Stimulated activated CD8-positive, alpha-beta memory T cell treated with anti-CD3 and anti-CD28 coated beads, Interleukin-12 subunit alpha, Interleukin-12 subunit beta, amount 100 ng/mL, for 1 hour (primary cell): ENCODE measurements around the gene ABR.
"Not testable (repeated sequence)": the region's sequence is repeated elsewhere in the genome, so short reads cannot be mapped to it uniquely, and the experiment has no call there.

ENCODE experiments used
- DNase-seq: peaks from one replicate; pipeline ENCODE4 v3.0.0-alpha.2; 2020; ENCODE audit warnings: low read depth

ABR gene

GRCh38 chr17:981292-981658, 198.5 kb downstream of the ABR start:
- DNase-seq, result no peak

GRCh38 chr17:980406-981291, 199.1 kb downstream of the ABR start:
- peak; percentile 59 for DNase-seq

DNA sequence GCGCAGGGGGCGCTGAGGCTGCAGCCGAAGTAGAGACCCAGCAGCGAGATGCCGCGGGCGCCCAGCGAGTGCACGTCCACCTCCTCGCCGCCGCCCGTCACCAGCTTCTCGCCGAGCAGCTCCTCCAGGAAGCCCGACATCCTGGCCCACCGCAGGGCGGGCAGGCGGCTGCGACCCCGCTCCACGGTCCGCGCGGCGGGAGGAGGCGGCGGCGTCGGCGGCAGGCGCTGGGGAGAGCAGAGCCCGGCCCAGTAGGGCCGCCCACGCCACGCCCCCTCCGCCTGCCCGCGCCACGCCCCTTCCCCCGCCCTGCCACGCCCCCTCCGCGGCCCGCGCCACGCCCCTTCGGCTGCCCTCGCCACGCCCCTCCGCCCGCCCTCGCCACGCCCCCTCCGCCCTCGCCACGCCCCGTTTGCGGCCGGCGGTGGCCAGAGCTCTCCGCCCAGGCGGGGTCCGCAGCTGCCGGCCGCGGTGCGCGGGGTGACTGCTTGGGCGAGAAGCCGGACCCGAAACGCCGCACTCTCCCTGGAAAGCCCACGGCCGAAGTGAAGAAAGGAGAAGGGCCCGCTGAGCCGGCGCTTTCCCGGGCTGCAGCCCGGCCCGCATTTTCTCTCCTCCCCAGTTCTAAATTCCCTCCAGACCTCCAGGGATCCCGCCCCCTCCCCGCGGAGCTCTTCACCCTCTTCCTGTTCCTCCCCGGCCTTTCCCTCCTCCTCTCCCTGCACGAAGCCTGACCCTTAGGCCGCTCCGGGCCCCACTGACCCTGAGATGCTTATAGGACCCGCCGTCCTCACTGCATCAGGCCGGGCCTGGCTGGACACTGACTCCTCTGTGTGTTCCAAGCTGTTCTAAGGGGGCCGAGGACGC, 200.0 kb downstream of the ABR start, which contains the start of gene NXN:
Gene NXN, minus strand, starts transcription at position 238 of the 867 bp plus-strand sequence.
- DNase-seq, result peak; percentile 83

DNA sequence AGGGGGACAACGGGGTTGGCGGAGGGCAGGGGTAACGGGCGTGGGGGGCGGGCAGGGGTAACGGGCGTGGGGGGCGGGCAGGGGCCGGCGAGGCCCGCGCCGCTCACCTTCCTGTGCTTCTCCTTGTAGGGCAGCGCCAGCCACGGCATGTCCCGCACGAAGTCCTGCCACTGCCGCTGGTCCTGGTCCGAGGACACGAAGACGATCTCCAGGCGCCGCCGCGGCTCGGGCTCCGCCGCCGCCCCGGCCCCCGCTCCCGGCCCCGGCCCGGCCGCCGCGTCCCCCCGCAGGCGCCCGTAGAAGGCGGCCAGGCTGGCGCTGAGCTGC, 200.6 kb downstream of the ABR start:
- no peak for DNase-seq

- no peak for DNase-seq
Measured at GRCh38 chr17:978103-979093, 201.4 kb downstream of the ABR start.

DNA sequence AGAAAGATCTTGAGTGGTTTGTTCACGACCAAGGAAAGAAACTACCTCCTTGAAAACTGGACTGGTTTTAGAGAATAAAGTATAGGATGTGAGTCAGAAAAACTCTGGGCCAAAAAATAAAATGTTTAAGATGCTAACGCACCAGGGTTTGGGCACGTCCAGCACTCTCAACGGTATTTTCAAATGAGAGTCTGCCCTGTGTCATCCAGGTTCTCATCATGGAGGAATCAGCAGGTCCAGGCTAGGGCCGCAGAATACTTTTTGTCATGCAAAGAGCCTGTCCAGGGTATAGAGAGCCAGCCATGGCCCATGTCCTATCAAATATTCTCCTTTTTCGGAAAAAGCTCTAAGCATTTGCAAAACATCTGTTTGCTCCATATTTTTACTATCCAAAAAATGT, 202.6 kb downstream of the ABR start:
- no peak for DNase-seq

DNA sequence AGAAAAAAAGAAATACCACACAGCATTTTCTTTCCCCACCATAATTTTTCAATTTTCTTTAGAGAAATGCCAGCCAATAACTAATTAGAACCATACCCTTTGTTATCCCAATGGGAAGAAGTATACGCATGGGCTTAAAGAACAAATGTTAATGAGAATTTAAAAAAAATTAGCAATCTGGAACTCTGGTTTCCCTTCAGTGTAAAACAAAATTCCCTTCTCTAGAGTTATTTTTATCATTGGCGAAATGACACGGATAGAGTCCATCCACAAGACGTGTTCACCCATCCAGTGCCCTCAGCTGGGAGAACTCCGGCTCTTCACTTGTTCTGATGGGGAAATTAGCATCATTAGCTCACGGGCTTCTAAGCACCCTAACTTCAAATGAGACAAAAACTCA, 203.5 kb downstream of the ABR start:
- DNase-seq, result no peak

GRCh38 chr17:975371-975915, 204.3 kb downstream of the ABR start:
- DNase-seq, result no peak

DNA sequence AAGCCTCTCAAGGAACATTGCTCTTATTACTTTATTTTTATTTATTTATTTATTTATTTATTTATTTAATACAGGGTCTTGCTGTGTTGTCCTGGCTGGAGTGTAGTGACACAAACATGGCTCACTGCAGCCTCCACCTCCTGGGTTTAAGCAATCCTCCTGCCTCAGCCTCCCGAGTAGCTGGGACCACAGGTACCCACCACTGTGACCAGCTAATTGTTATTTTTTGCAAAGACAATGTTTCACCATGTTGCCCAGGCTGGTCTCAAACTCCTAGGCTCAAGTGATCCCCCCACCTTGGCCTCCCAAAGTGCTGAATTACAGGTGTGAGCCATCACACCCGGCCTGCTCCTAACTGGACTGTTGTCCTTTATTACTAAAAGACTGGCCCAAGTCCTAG, 205.0 kb downstream of the ABR start:
- not testable (repeated sequence) for DNase-seq

DNA sequence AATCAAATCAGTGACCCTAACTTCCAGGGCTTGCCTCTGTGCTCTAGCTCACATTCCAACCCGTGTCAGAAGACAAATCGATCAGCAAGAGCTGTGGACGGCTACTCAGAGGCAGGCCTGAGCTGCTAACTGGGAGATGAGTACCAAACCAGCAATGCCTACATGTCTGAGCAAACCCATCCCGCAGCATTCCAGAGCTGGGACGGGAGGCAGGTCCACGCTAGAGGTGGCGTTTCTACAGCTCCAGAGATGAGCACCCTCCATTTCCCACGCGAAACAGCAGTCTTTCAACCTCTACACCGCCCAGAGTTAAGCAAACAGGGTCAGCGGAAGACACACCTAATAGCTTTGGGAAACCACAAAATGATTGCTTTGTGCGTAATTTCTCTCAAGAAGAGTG, 206.7 kb downstream of the ABR start:
- no peak for DNase-seq

DNA sequence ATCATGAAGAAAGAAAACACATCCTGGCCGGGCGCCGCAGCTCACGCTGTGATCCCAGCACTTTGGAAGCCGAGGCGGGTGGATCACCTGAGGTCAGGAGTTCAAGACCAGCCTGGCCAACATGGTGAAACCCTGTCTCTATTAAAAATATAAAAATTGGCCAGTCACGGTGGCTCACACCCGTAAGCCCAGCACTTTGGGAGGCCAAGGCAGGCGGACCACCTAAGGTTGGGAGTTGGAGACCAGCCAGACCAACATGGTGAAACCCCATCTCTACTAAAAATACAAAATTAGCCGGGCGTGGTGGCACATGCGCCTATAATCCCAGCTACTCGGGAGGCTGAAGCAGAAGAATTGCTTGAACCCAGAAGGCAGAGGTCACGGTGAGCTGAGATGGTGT, 207.9 kb downstream of the ABR start:
- not testable (repeated sequence) for DNase-seq

- no peak for DNase-seq
Measured at GRCh38 chr17:970364-970763, 209.4 kb downstream of the ABR start.

- DNase-seq, result no peak
Measured at GRCh38 chr17:969811-970355, 209.9 kb downstream of the ABR start.

- DNase-seq, result no peak
Measured at GRCh38 chr17:968812-969730, 210.7 kb downstream of the ABR start.

GRCh38 chr17:967122-967521, 212.7 kb downstream of the ABR start:
- no peak for DNase-seq

GRCh38 chr17:965311-965989, 214.3 kb downstream of the ABR start:
- no peak for DNase-seq

- DNase-seq, result no peak
Measured at GRCh38 chr17:964876-965275, 214.9 kb downstream of the ABR start.

DNA sequence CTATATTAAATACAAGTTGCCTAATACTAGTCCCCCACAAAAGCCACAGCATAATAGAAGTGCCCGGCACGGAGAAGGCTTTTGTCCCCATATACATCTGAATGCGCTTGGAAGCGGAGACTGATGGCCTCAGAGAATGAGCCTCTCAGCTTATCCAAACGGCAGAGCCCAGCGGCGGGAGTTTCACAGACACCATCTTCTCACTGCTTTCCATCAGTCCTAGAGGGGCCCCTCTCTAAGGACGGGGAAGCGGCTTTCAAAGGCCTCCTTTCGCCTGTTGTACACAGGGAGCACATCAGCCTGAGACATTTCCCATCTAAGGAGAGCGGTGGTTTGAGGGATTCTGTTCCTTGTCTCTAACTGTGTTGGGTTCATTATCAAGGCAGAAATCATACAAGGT, 217.1 kb downstream of the ABR start:
- DNase-seq, result no peak

- no peak for DNase-seq
Measured at GRCh38 chr17:962166-962565, 217.6 kb downstream of the ABR start.
